EH (cell line): ENCODE data around the gene OR12D2.
"Not testable (repeated sequence)": the region's sequence is repeated elsewhere in the genome, so short reads cannot be mapped to it uniquely, and the experiment has no call there.

Experiments used
- DNase-seq: peaks from one replicate; pipeline ENCODE4 v3.0.0-alpha.2; 2015; ENCODE audit warnings: low read depth

Gene OR12D2, protein sequence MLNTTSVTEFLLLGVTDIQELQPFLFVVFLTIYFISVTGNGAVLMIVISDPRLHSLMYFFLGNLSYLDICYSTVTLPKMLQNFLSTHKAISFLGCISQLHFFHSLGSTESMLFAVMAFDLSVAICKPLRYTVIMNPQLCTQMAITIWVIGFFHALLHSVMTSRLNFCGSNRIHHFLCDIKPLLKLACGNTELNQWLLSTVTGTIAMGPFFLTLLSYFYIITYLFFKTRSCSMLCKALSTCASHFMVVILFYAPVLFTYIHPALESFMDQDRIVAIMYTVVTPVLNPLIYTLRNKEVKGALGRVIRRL

DNA sequence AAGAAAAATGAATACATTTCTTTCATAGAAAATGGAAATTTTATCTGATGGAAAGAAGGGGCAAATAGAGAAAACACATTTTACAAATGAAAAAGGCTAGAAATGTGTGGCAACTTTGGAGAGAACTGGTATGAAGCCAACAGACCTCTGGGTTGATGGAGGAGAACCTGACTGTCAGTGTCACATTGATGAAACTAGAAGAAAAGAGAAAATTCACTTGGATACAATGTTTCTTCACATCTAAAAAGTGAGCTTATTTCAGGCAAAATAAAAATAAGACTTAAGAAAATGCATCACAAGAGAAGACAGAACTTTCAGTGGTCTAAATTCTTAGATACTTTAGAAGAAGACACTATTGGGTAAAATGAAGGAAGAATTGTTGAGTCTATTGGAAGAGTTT is at the start of gene OR12D2:
Gene OR12D2 (plus strand): TSS at position 301 of the 400 bp plus-strand sequence. CDS start 1,069 bp downstream, outside the sequence.
- DNase-seq, result no peak

DNA sequence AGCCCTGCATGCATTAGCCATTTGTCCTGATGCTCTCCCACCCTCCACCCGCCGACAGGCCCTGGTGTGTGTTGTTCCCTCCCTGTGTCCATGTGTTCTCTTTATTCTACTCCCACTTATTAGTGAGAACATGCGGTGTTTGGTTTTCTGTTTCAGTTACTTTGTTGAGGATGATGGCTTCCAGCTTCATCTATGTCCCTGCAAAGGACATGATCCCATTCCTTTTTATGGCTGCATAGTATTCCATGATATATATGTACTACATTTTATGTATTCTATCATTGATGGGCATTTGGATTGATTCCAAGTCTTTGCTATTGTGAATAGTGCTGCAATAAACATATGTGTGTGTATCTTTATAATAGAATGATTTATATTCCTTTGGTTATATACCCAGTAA is 46.1 kb upstream of the OR12D2 start:
- DNase-seq, result not testable (repeated sequence)

DNA sequence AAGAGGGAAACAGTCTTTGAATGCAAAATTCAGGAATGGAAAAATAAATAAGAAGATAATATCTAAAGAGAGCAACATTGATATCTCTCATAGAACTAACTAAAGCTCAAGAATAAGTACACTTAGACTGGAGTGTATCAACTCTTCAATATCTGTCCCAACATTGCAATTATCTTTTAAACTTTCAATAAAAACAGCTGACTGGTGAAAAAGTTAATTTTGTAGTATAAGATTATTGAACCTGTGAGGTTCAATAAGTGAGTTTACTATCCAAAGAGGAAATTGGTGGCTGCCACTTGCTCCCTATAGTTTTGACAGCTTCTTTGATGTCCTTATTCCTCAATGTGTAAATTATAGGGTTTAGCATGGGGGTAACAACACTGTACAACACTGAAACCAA is 40.5 kb upstream of the OR12D2 start:
- no peak for DNase-seq

DNA sequence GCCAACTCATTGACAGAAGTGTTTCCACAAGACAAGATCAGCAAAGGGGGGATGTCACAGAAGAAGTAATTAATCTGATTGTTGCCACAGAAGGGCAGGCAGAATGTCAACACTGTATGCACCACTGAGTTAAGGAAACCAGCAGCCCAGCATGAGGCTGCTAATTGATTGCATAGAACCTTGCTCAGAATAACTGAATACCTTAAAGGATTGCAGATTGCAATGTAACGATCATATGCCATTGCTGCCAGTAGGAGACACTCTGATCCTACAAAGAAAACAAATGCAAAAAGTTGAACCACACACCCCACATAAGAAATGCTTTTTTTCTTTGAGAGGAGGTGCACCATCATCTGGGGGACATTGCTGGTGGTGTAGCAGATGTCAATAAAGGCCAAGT is 39.8 kb upstream of the OR12D2 start:
- no peak for DNase-seq

DNA sequence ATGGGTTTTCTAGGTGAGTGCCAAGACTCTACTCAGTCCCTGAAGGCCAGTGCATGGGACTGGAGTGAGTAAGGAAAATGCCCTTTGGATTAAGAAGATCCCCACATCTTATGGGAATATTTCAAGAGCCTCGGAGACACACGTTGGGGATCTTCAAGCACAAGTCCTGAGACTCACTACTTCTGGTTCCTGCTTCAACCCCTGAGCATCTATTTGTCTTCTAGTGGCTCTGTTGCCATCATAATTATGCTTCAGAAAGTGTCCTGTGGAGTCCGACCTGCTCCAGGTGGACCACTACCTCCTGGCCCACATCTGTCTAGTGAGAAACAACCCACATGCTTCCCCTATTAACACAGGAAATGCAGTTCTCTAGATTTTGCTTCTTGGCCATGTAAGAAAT is 26.7 kb upstream of the OR12D2 start, which contains the start of gene OR5V1:
Gene OR5V1 (minus strand): TSS at position 101 of the 400 bp plus-strand sequence. CDS start 12,670 bp downstream, outside the sequence.
- DNase-seq, result no peak

DNA sequence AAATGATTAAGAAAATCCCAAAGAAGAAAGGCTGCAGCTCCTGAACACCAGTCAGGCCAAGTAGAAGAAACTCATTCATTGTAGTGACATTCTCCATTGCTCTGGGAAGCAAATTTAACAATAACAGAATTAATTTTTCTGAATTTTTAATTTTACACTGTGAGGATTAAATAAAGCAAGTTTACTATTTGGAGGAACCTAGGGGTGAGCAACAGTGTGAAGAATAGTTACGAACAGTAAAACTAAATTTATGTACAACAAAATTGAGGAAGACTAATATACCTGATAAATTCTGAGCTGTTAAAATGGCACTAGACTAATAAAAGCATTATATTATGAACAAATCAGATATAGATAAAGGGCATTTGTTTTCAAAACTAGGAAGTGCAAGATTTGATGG is 20.2 kb upstream of the OR12D2 start, which contains the start of gene OR12D3:
Gene OR12D3 (minus strand): TSS at position 101 of the 400 bp plus-strand sequence. CDS start 4 bp downstream, at position 97.
- DNase-seq, result no peak

DNA sequence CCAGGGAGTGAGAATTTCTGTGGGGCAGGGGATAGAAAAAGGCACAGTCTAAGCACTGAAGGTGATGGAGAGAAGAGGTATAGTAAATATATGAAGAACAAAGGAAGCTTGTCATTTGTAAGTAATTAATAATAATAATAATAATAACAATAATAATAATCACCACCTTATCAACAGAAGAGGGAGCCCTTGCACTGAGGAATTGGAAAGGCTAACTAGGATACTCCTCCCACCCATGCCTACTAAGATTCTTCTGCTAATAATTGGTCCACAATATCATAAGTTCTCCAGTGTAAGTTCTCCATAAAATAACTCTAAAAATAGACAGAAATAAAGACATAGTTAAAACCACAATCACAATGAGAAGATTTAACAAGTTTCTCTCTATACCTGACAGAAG is 19.4 kb upstream of the OR12D2 start:
- DNase-seq, result no peak

DNA sequence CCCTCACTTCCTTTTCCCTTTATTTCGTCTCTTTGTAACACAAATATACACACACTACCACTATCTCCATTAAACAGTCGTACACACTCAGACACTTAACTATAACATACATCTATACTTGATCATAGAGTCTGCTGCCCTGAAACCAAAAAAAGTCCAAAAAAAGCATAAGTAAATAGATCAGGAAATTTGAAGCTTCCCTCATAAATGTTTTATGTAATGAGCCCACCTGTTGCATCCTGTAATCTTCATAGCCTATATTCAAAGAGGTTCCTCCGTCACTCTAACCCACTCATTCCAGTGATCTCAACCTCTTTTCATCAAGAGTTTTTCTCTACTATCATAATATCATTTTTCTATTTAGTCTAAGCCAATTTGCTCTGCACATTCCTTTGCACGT is 6.9 kb upstream of the OR12D2 start:
- DNase-seq, result no peak

DNA sequence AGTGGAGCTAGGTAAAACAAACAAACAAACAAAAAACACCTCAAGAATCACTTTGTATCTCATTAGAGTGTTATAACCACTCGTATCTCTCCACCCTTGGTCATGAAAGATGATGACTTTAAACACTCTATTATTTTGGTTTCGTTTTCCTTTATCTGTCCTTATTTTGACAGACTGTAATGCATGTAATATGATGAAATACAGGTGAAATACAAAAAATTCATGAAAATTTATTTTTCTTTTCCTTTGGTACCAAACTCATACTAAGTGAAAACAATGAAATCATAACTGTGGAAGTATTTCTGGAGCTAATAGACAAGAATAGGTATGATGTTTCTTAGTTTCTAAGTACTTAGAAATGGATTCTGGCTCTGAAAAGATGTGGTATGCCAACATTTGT is 4.1 kb downstream of the OR12D2 start:
- DNase-seq, result no peak

DNA sequence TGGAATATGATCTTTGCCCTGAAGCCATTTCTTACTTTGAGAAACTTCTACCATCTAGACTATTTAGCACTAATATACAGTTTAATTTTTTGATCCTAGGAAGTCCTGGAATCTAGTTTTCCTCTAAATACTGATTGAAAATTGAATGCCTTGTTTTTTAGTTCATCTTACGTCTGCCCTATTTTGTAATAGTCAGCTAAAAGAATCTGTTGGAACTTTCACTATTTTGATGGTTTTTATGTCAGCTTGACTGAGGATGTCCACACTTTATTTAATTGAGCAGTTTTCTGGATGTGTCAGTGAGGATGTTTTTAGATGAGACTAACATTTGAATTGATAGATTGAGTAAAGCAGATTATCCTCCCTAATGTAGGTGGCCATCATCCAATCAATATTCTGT is 8.4 kb downstream of the OR12D2 start:
- no peak for DNase-seq

DNA sequence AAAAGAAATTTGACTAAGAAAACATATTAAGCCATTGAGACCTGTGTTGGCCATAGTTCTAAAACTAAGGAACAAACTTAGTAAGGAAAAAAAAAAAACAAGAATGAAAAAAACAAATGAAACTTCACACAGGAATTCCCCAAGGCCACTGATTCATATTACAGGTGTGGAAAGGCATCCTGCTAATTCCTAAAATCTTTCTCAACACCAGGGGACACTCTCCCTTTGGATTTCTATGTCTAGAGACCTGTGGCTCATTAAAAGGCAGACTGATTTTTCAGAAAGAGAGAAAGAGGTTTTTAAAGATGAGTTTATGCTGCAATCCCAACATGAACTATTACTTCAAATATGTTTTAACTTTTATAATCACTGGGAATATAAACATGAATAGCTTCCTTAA is 19.2 kb downstream of the OR12D2 start, which contains the start of gene OR12D1:
Gene OR12D1 (plus strand): TSS at position 341 of the 400 bp plus-strand sequence.
- no peak for DNase-seq

DNA sequence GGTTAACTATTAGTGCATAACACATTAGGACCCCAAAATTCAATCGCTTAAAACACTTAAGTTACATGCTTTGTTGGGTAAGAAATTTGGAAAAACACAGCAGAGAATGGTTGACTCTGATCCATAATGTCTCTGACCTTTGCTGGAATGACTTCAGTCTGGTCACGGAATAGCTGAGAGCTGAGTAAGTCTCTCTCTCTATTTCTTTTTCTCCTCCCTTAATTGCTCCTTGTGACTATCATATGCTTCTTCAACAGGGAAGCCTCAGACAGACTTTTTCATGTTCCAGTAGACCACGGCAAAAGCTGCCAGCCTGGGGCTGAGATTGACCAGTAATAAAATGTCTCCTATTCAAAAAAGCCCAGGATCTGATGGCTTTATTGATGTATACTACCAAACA is 24.1 kb downstream of the OR12D2 start:
- no peak for DNase-seq

DNA sequence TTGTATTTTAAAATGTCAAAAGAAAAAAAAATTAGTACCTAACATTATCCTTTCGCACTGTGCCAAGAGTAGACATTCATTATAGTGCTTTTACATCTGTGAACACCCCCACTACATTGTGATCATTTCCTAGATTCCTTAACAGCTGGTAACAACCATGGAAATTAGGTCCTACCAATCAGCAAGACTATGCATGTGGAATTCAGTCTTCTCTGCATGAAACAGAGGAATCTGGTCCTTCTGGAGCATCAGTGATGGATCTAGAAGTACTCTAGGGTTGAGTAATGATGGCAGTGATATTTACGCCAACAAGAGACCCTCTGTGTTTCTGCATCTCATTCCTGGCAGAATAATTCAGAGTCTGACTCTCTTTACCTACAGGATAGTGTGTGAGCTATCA is 28.7 kb downstream of the OR12D2 start:
- DNase-seq, result no peak

DNA sequence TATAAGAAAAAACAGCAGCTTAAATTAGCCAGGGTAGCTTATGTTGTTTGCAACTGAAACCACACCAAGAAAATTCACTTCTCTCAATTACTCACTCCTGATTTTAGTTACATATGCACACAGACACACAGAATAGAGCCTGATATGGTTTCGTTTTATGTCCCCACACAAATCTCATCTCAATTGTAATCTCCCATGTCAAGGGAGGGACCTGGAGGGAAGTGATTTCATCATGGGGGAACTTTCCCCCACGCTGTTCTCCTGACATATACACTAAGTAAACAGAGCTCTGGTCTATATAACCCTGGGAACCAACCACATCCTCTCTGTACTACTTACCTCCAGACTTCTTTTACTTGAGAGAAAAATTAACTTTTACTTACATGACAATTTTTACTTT is 29.1 kb downstream of the OR12D2 start:
- no peak for DNase-seq

DNA sequence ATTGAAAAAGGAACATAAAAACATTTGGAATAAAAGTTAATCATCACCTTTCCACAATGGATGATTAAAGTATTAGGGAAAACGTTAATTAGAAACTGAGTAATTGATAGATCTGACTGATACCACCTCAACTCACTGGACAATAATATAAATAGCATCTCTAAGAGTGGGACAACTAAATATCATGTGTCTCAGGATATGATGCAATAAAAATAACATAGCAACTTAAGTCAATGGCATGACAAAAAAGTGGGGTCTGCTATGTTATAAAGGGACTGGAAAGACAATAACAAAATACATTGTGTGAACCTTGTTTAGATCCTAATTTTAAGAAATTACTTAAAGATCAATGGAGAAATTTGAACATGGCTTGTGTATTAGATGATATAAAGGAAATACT is 29.6 kb downstream of the OR12D2 start:
- DNase-seq, result no peak

DNA sequence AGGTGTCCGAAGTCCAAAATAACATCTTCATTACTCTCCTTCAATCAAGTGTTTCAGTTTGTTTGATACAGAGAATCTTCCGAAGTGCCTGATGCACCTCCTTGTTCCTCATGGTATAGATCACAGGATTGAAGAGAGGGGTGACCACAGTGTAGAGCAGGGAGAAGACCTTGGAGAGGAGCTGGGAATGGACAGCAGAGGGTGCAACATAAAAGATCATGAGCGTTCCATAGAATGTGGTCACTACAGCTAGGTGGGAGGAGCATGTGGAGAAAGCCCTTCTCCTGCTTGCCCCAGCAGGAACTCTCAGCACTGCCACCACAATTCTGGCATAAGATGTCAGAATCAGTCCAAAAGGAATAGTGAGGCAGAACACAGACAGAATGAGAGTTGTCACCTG is 31.2 kb downstream of the OR12D2 start:
- no peak for DNase-seq

DNA sequence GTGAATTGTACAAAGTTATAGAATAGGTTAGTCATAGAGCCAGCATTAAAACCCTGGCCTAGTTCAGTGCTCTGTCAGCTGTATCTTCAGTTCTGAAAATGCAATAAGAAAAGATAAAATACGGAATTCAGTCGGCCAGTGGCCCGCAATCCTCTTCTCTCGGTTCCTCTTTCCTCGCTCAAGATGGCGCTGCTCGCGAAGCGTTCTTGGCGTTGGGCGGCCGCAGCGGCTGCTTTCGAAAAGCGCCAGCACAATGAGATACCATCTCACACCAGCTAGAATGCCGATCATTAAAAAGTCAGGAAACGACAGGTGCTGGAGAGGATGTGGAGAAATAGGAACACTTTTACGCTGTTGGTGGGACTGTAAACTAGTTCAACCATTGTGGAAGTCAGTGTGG is 41.3 kb downstream of the OR12D2 start:
- not testable (repeated sequence) for DNase-seq

DNA sequence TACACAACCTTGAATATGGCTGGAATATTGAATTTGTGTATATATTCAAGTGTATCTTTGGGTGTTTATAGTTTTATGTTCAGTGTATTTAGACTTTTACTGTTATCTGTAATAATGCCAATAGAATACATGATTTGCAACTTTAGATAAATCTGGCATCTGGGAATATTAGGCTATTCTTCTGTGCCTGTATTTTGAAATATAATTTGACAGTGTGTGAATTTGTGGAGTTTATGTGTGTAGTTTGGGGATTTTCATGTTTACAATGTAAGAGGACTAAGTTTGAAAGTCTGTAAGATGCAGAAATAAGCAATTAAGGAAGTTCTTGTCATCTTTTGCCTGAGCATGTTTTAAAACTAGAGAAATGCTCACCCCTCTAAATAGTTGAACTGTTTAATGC is 43.6 kb downstream of the OR12D2 start, which contains the start of gene OR10C1:
Gene OR10C1 (plus strand): TSS at position 301 of the 400 bp plus-strand sequence. CDS start 710 bp downstream, outside the sequence.
- DNase-seq, result no peak

DNA sequence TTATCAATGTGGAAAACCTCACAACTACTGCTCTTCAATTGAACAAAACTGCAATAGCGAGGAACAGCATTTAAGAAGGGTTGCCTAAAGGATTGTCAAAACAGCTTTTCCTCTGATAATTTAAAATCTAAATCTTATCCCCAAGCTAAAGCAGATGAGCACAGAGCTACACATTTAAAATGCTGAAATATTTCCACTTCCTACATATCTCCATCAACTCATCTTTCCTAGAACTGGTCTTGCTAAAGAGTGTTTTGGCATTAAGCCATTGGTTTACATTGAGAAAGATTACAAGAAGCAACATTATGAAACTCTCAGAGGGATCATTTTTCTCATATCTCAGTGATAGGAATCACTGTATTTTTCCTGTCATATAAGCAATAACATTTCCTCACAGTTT is 47.3 kb downstream of the OR12D2 start:
- no peak for DNase-seq

DNA sequence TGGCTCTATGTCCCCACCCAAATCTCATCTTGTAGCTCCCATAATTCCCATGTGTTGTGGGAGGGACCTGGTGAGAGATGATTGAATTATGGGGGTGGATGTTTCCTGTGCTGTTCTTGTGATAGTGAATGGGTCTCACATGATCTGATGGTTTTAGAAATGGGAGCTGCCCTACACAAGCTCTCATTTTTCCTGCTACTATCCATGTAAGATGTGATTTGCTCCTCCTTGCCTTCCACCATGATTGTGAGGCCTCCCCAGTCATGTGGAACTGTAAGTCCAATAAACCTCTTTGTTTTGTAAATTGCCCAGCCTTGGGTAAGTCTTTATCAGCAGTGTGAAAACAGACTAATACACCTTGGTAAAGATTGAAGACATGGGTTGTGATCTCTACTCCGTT is 48.6 kb downstream of the OR12D2 start:
- DNase-seq, result not testable (repeated sequence)
